HepG2 (cell line): ENCODE results near the gene GGA3. TPM values are rescaled to one million over a fixed set of nuclear protein-coding genes. Genes with fewer than 3 reads are reported as not detected.
A peak's percentile ranks its signal among the peaks of the same experiment; 100 is the strongest.

ENCODE experiments used
- E2F5 ChIP-seq: sonication (generic); formaldehyde crosslinking; conservative IDR thresholded peaks from 2 replicates; pipeline ENCODE4 v1.4.0; 2020; ENCODE audit warnings: missing genetic modification reagents
- GMEB1 ChIP-seq: sonication (generic); formaldehyde crosslinking; IDR thresholded peaks from 2 replicates; pipeline ENCODE4 v1.5.1; 2020; ENCODE audit warnings: missing genetic modification reagents, mild to moderate bottlenecking, borderline replicate concordance
- HMG20A ChIP-seq: IDR thresholded peaks from 2 replicates; pipeline ENCODE4 v1.6.1; 2016; ENCODE audit warnings: borderline replicate concordance
- HMG20B ChIP-seq: conservative IDR thresholded peaks from 2 replicates; pipeline ENCODE4 v1.6.1; 2016; ENCODE audit warnings: missing genetic modification reagents, missing compliant biosample characterization
- KDM4B ChIP-seq: sonication (generic); formaldehyde crosslinking; IDR thresholded peaks from 2 replicates; pipeline ENCODE4 v1.4.0; 2020; ENCODE audit warnings: missing genetic modification reagents
- MEIS1 ChIP-seq: sonication (generic); formaldehyde crosslinking; IDR thresholded peaks from 2 replicates; pipeline ENCODE4 v1.9.0; 2021; ENCODE audit warnings: mild to moderate bottlenecking, missing genetic modification reagents, moderate library complexity, borderline replicate concordance
- MTA1 ChIP-seq: sonication (generic); formaldehyde crosslinking; IDR thresholded peaks from 2 replicates; pipeline ENCODE4 v1.4.0; 2020; ENCODE audit warnings: missing genetic modification reagents, mild to moderate bottlenecking, borderline replicate concordance
- NR2F1 ChIP-seq, 2 experiments: fragments of 450-650 bp in 1 of 2; formaldehyde crosslinking in 1 of 2; IDR thresholded peaks; 2 replicates each; pipeline versions ENCODE4 v1.5.0 to v1.6.1; 2016 to 2020; ENCODE audit warnings: mild to moderate bottlenecking in 1 of 2, missing compliant biosample characterization in 1 of 2, missing genetic modification reagents in 1 of 2, moderate library complexity in 1 of 2
- PITX1 ChIP-seq: sonication (generic); formaldehyde crosslinking; IDR thresholded peaks from 2 replicates; pipeline ENCODE4 v1.5.1; 2020; ENCODE audit warnings: mild to moderate bottlenecking, missing genetic modification reagents
- SMYD3 ChIP-seq: sonication (generic); formaldehyde crosslinking; IDR thresholded peaks from 2 replicates; pipeline ENCODE4 v1.8.1; 2023; ENCODE audit warnings: mild to moderate bottlenecking, missing genetic modification reagents
- SP140L ChIP-seq: sonication (generic); formaldehyde crosslinking; IDR thresholded peaks from 2 replicates; pipeline ENCODE4 v1.4.0; 2020; ENCODE audit warnings: missing genetic modification reagents, borderline replicate concordance
- SRSF1 ChIP-seq: fragments of 200-400 bp; formaldehyde crosslinking; optimal IDR thresholded peaks from 2 replicates; pipeline ENCODE3; 2017; ENCODE audit warnings: mild to moderate bottlenecking, low read depth, low read length, moderate library complexity
- THYN1 ChIP-seq: sonication (generic); formaldehyde crosslinking; IDR thresholded peaks from 2 replicates; pipeline ENCODE4 v1.8.1; 2023; ENCODE audit warnings: low read depth, mild to moderate bottlenecking, moderate library complexity, missing genetic modification reagents, borderline replicate concordance
- YEATS2 ChIP-seq: sonication (generic); formaldehyde crosslinking; IDR thresholded peaks from 2 replicates; pipeline ENCODE4 v1.4.0; 2020; ENCODE audit warnings: missing genetic modification reagents, borderline replicate concordance
- ZFP62 ChIP-seq: sonication (generic); formaldehyde crosslinking; IDR thresholded peaks from 2 replicates; pipeline ENCODE4 v1.4.0; 2020; ENCODE audit warnings: missing genetic modification reagents
- ZNF589 ChIP-seq: sonication (generic); formaldehyde crosslinking; conservative IDR thresholded peaks from 2 replicates; pipeline ENCODE4 v1.8.0; 2022; ENCODE audit warnings: mild to moderate bottlenecking, moderate library complexity, missing genetic modification reagents
- polyA plus RNA-seq, 8 experiments: library from polyadenylated mRNA; depleted of rRNA in 3 of 8; stranded (reverse) in 7 of 8; unstranded in 1 of 8; fragments of >200 nt; fragmentation: Illumina TruSeq in 4 of 8; extraction: Trizol in 4 of 8; gene quantifications; 2 replicates each; pipeline versions ENCODE4 v1.2.1 to v1.2.3, GENCODE V29; 2011 to 2016; ENCODE audit warnings: low read depth in 4 of 8, missing spikeins in 1 of 8, mixed read lengths in 1 of 8; ENCODE audit not compliant: insufficient read depth in 1 of 8
- total RNA-seq, 5 experiments: library from RNA; depleted of rRNA; stranded (reverse); fragments of >200 nt; fragmentation: Illumina TruSeq; extraction: Trizol; gene quantifications; 2 replicates each; pipeline ENCODE4 v1.2.3, GENCODE V29; 2016; ENCODE audit warnings: low read depth in 1 of 5
- TF ChIP-seq, protein P1 (sequence below): sonication (generic); formaldehyde crosslinking; IDR thresholded peaks from 2 replicates; pipeline ENCODE4 v1.8.1; 2023; ENCODE audit warnings: mild to moderate bottlenecking, missing genetic modification reagents, borderline replicate concordance
- TF ChIP-seq, protein P2 (sequence below): sonication (generic); formaldehyde crosslinking; IDR thresholded peaks from 2 replicates; pipeline ENCODE4 v1.8.1; 2023; ENCODE audit warnings: missing genetic modification reagents, inconsistent platforms, borderline replicate concordance
- TF ChIP-seq, protein P3 (sequence below): sonication (generic); formaldehyde crosslinking; IDR thresholded peaks from 2 replicates; pipeline ENCODE4 v1.4.0; 2020; ENCODE audit warnings: missing genetic modification reagents, mild to moderate bottlenecking, borderline replicate concordance
- TF ChIP-seq, protein P4 (sequence below): sonication (generic); formaldehyde crosslinking; conservative IDR thresholded peaks from 2 replicates; pipeline ENCODE4 v1.8.0; 2022; ENCODE audit warnings: low read depth, missing genetic modification reagents

GGA3 gene
- total and polyA plus RNA-seq, 2 of the 13 experiments (the other 11 are each of a cell fraction or from before 2014, with no cell fraction given): 28.4 to 43.7 TPM

GRCh38 chr17:75289115-75289831, 27.9 kb upstream of the GGA3 start, which contains the start of gene SLC25A19 (continued):
- TF ChIP-seq E2F5: 0 out of 2 replicates have a peak, but pooled peaks have one; percentile 37
- peak; percentile 43 for TF ChIP-seq SRSF1
- TF ChIP-seq, protein P1, sequence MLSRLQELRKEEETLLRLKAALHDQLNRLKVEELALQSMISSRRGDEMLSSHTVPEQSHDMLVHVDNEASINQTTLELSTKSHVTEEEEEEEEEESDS (CRISPR knock-in tag): no peak
- peak; percentile 49 to 65; a peak in 2 of 4 replicates for TF ChIP-seq NR2F1 (CRISPR knock-in tag; IDR thresholded peaks at IDR 0.05)
- no peak for TF ChIP-seq ZFP62 (CRISPR knock-in tag)
- TF ChIP-seq, protein P2, sequence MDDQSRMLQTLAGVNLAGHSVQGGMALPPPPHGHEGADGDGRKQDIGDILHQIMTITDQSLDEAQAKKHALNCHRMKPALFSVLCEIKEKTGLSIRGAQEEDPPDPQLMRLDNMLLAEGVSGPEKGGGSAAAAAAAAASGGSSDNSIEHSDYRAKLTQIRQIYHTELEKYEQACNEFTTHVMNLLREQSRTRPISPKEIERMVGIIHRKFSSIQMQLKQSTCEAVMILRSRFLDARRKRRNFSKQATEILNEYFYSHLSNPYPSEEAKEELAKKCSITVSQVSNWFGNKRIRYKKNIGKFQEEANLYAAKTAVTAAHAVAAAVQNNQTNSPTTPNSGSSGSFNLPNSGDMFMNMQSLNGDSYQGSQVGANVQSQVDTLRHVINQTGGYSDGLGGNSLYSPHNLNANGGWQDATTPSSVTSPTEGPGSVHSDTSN (CRISPR knock-in tag): no peak; the same call in 1 of the 2 replicates
- TF ChIP-seq SMYD3 (CRISPR knock-in tag): peak; percentile 59; the same call in 1 of the 2 replicates
- TF ChIP-seq HMG20A: no peak; the same call in 1 of the 2 replicates
- TF ChIP-seq PITX1 (CRISPR knock-in tag): peak; percentile 70
- TF ChIP-seq MEIS1 (CRISPR knock-in tag): 0 out of 2 replicates have a peak, but pooled peaks have one; percentile 72
- TF ChIP-seq, protein P3, sequence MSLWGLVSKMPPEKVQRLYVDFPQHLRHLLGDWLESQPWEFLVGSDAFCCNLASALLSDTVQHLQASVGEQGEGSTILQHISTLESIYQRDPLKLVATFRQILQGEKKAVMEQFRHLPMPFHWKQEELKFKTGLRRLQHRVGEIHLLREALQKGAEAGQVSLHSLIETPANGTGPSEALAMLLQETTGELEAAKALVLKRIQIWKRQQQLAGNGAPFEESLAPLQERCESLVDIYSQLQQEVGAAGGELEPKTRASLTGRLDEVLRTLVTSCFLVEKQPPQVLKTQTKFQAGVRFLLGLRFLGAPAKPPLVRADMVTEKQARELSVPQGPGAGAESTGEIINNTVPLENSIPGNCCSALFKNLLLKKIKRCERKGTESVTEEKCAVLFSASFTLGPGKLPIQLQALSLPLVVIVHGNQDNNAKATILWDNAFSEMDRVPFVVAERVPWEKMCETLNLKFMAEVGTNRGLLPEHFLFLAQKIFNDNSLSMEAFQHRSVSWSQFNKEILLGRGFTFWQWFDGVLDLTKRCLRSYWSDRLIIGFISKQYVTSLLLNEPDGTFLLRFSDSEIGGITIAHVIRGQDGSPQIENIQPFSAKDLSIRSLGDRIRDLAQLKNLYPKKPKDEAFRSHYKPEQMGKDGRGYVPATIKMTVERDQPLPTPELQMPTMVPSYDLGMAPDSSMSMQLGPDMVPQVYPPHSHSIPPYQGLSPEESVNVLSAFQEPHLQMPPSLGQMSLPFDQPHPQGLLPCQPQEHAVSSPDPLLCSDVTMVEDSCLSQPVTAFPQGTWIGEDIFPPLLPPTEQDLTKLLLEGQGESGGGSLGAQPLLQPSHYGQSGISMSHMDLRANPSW: peak; percentile 93; the same call in 1 of the 2 replicates
- TF ChIP-seq HMG20B (CRISPR knock-in tag): no peak
- TF ChIP-seq YEATS2 (CRISPR knock-in tag): peak; percentile 75; the same call in 1 of the 2 replicates
- TF ChIP-seq GMEB1 (CRISPR knock-in tag): peak; percentile 91
- TF ChIP-seq, protein P4, sequence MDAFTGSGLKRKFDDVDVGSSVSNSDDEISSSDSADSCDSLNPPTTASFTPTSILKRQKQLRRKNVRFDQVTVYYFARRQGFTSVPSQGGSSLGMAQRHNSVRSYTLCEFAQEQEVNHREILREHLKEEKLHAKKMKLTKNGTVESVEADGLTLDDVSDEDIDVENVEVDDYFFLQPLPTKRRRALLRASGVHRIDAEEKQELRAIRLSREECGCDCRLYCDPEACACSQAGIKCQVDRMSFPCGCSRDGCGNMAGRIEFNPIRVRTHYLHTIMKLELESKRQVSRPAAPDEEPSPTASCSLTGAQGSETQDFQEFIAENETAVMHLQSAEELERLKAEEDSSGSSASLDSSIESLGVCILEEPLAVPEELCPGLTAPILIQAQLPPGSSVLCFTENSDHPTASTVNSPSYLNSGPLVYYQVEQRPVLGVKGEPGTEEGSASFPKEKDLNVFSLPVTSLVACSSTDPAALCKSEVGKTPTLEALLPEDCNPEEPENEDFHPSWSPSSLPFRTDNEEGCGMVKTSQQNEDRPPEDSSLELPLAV (CRISPR knock-in tag): no peak
- TF ChIP-seq SP140L: no peak
- peak; percentile 15; the same call in 1 of the 2 replicates for TF ChIP-seq KDM4B
- TF ChIP-seq ZNF589 (CRISPR knock-in tag): no peak
- no peak for TF ChIP-seq THYN1 (CRISPR knock-in tag)
- peak; percentile 77; the same call in 1 of the 2 replicates for TF ChIP-seq MTA1 (CRISPR knock-in tag)
